Left kidney (tissue), 2 donors: ENCODE results near the gene TOR4A. TPM values are rescaled to one million over a fixed set of nuclear protein-coding genes. Genes with fewer than 3 reads are reported as not detected.
"Not testable (repeated sequence)": the region's sequence is repeated elsewhere in the genome, so short reads cannot be mapped to it uniquely, and the experiment has no call there.

Experiments used
- DNase-seq: peaks from one replicate; pipeline ENCODE4 v3.0.0-alpha.2; 2013
- polyA plus RNA-seq: library from polyadenylated mRNA; unstranded; fragments of 120-200 nt; gene quantifications from one replicate; pipeline ENCODE4 v1.2.1, GENCODE V29; 2013; ENCODE audit not compliant: insufficient read length

Gene TOR4A
- polyA plus RNA-seq, 1 donor: 4.5 TPM

- no peak for DNase-seq
These were observed 40.4 kb downstream of the TOR4A start for GRCh38 chr9:137317718-137318511.

- no peak for DNase-seq
These were observed 41.1 kb downstream of the TOR4A start for GRCh38 chr9:137318602-137319001.

- no peak for DNase-seq
These were observed 41.6 kb downstream of the TOR4A start for GRCh38 chr9:137319011-137319738.

- no peak for DNase-seq
These were observed 42.4 kb downstream of the TOR4A start for GRCh38 chr9:137319739-137320551.

- DNase-seq: no peak
These were observed 43.2 kb downstream of the TOR4A start for GRCh38 chr9:137320555-137321384.

GRCh38 chr9:137321726-137322361 lies 44.3 kb downstream of the TOR4A start:
- no peak for DNase-seq

GRCh38 chr9:137323531-137324331 lies 46.2 kb downstream of the TOR4A start:
- DNase-seq: no peak

GRCh38 chr9:137325124-137325523 lies 47.6 kb downstream of the TOR4A start:
- DNase-seq: no peak

- DNase-seq: no peak
These were observed 48.3 kb downstream of the TOR4A start for GRCh38 chr9:137325799-137326198.

GRCh38 chr9:137326445-137327065 lies 49.0 kb downstream of the TOR4A start:
- no peak for DNase-seq

- DNase-seq: not testable (repeated sequence)
These were observed 50.4 kb downstream of the TOR4A start for GRCh38 chr9:137327641-137328550.

GRCh38 chr9:137329590-137329989 lies 52.1 kb downstream of the TOR4A start:
- not testable (repeated sequence) for DNase-seq

- DNase-seq: no peak
These were observed 53.2 kb downstream of the TOR4A start for GRCh38 chr9:137330689-137331088.

- no peak for DNase-seq
These were observed 54.4 kb downstream of the TOR4A start for GRCh38 chr9:137331929-137332328.
